ENCODE data around the gene ADCY1. TPM values are rescaled to one million over a fixed set of nuclear protein-coding genes. Genes with fewer than 3 reads are reported as not detected.

Gene ADCY1
- total RNA-seq, 1 donor from 2014 or later, result 13.6 TPM

GRCh38 chr7:45586542-45587520 lies 12.7 kb downstream of the ADCY1 start:
- no peak for DNase-seq (ENCODE audit: low spot score, unreplicated experiment)
- Mint-ChIP-seq H3K27ac (no peak overlapping the region), H3K4me3 (ENCODE audit: low read depth) (no peak overlapping the region), H3K27me3 (no peaks in the 10 kb centered on the region), H3K4me1 (ENCODE audit: low read depth) (no peaks in the 10 kb centered on the region), H3K9me3 (ENCODE audit: low read depth) (no peaks in the 10 kb centered on the region), H3K36me3 (ENCODE audit: insufficient read depth) (no peaks in the 10 kb centered on the region)
- TF ChIP-seq CTCF (IDR thresholded peaks at IDR 0.05; ENCODE audit: unreplicated experiment), result no peak

GRCh38 chr7:45588466-45588865 lies 14.3 kb downstream of the ADCY1 start:
- no peak for DNase-seq (ENCODE audit: low spot score, unreplicated experiment)
- Mint-ChIP-seq H3K4me1 (ENCODE audit: low read depth) (no peaks in the 10 kb centered on the region), H3K27ac (no peak overlapping the region), H3K36me3 (ENCODE audit: insufficient read depth) (no peaks in the 10 kb centered on the region), H3K27me3 (no peaks in the 10 kb centered on the region), H3K4me3 (ENCODE audit: low read depth) (no peak overlapping the region), H3K9me3 (ENCODE audit: low read depth) (no peaks in the 10 kb centered on the region)
- no peak for TF ChIP-seq CTCF (IDR thresholded peaks at IDR 0.05; ENCODE audit: unreplicated experiment)

GRCh38 chr7:45589061-45589460 lies 14.9 kb downstream of the ADCY1 start:
- no peak for TF ChIP-seq CTCF (IDR thresholded peaks at IDR 0.05; ENCODE audit: unreplicated experiment)
- Mint-ChIP-seq H3K36me3 (ENCODE audit: insufficient read depth) (no peaks in the 10 kb centered on the region), H3K27ac (no peak overlapping the region), H3K27me3 (no peaks in the 10 kb centered on the region), H3K4me1 (ENCODE audit: low read depth) (no peaks in the 10 kb centered on the region), H3K4me3 (ENCODE audit: low read depth) (no peak overlapping the region), H3K9me3 (ENCODE audit: low read depth) (no peaks in the 10 kb centered on the region)
- no peak for DNase-seq (ENCODE audit: low spot score, unreplicated experiment)

- no peaks in the 10 kb centered on the region for H3K9me3 Mint-ChIP-seq (ENCODE audit: low read depth)
- H3K4me1 Mint-ChIP-seq (ENCODE audit: low read depth), result no peaks in the 10 kb centered on the region
- no peak for TF ChIP-seq CTCF (IDR thresholded peaks at IDR 0.05; ENCODE audit: unreplicated experiment)
- no peak overlapping the region for H3K27ac Mint-ChIP-seq
- H3K4me3 Mint-ChIP-seq (ENCODE audit: low read depth), result no peak overlapping the region
- DNase-seq (ENCODE audit: low spot score, unreplicated experiment), result no peak
- no peaks in the 10 kb centered on the region for H3K36me3 Mint-ChIP-seq (ENCODE audit: insufficient read depth)
- H3K27me3 Mint-ChIP-seq, result no peaks in the 10 kb centered on the region
Measured at GRCh38 chr7:45589915-45590678, 15.9 kb downstream of the ADCY1 start.

GRCh38 chr7:45590679-45591057 lies 16.5 kb downstream of the ADCY1 start:
- no peaks in the 10 kb centered on the region for H3K36me3 Mint-ChIP-seq (ENCODE audit: insufficient read depth)
- no peak for TF ChIP-seq CTCF (IDR thresholded peaks at IDR 0.05; ENCODE audit: unreplicated experiment)

More at GRCh38 chr7:45590679-45591057, 16.5 kb downstream of the ADCY1 start:
- H3K9me3 Mint-ChIP-seq (ENCODE audit: low read depth), result no peaks in the 10 kb centered on the region
- no peak overlapping the region for H3K27ac Mint-ChIP-seq
- no peak overlapping the region for H3K4me3 Mint-ChIP-seq (ENCODE audit: low read depth)
- no peaks in the 10 kb centered on the region for H3K27me3 Mint-ChIP-seq
- DNase-seq (ENCODE audit: low spot score, unreplicated experiment), result no peak
- no peaks in the 10 kb centered on the region for H3K4me1 Mint-ChIP-seq (ENCODE audit: low read depth)

Data from progenitor cell of endocrine pancreas (in vitro differentiated cells).